H1 (cell line): Measurements from ENCODE around the gene SLC35F1.

Source experiments
- CHD1 ChIP-seq: IDR thresholded peaks from 2 replicates; pipeline ENCODE4 v1.6.1; 2012; ENCODE audit warnings: low read depth, low read length, improper control_type of control experiment
- CTCF ChIP-seq, 3 experiments: IDR thresholded peaks; 1 replicate in 2 of 3; 2 replicates in 1 of 3; pipeline versions ENCODE4 v1.5.1 to v1.6.1; 2011; ENCODE audit warnings: low read length in 3 of 3, mild to moderate bottlenecking in 3 of 3, inconsistent platforms in 2 of 3, low read depth in 1 of 3, moderate library complexity in 1 of 3; ENCODE audit not compliant: insufficient read depth in 1 of 3; ENCODE audit errors: control extremely low read depth in 1 of 3
- HDAC2 ChIP-seq, 2 experiments: fragments of 300-600 bp in 1 of 2; sonication (generic) in 1 of 2; IDR thresholded peaks; 2 replicates each; pipeline ENCODE4 v1.6.1; 2011 to 2012; ENCODE audit warnings: low read depth in 2 of 2, low read length in 2 of 2, mild to moderate bottlenecking in 2 of 2, moderate library complexity in 2 of 2, borderline replicate concordance in 1 of 2, inconsistent platforms in 1 of 2
- POLR2AphosphoS5 ChIP-seq: IDR thresholded peaks from 2 replicates; pipeline ENCODE4 v1.6.1; 2011; ENCODE audit warnings: low read depth, low read length
- SUZ12 ChIP-seq: fragments of 200-600 bp; sonication (generic); IDR thresholded peaks from 2 replicates; pipeline ENCODE4 v1.6.1; 2012; ENCODE audit warnings: mild to moderate bottlenecking, inconsistent platforms, low read length, moderate library complexity, mixed read lengths
- TCF12 ChIP-seq: IDR thresholded peaks from 2 replicates; pipeline ENCODE4 v1.6.1; 2011; ENCODE audit warnings: low read depth, mild to moderate bottlenecking, low read length

- no peak for TF ChIP-seq CTCF (IDR thresholded peaks at IDR 0.05; ENCODE audit: control extremely low read depth in 1 of 3, insufficient read depth in 1 of 3, low read depth in 1 of 3, low read length in 3 of 3)
- no peak for TF ChIP-seq SUZ12
- no peak for TF ChIP-seq HDAC2 (IDR thresholded peaks at IDR 0.05; ENCODE audit: borderline replicate concordance in 1 of 2, low read depth in 2 of 2, low read length in 2 of 2)
- no peak for TF ChIP-seq TCF12
- no peak for TF ChIP-seq POLR2AphosphoS5
- no peak for TF ChIP-seq CHD1
These were observed 110.3 kb downstream of the SLC35F1 start for GRCh38 chr6:118017301-118017848.
